ENCODE measurements around the gene PODXL.

PODXL gene

GRCh38 chr7:131459256-131459655 lies 97.2 kb downstream of the PODXL start:
- H4K20me1 ChIP-seq (ENCODE audit: low read depth, low read length): no peaks in the 10 kb centered on the region
- H3K9ac ChIP-seq (ENCODE audit: low read length): no peak overlapping the region
- no peak overlapping the region for H3K4me2 ChIP-seq (ENCODE audit: low read depth, low read length, poor library complexity, severe bottlenecking)
- no peaks in the 10 kb centered on the region for H3K79me2 ChIP-seq (ENCODE audit: insufficient read depth, low read length)
- TF ChIP-seq CTCF (IDR thresholded peaks at IDR 0.05; ENCODE audit: insufficient read depth, low read length, poor library complexity, severe bottlenecking) (no peak), EZH2phosphoT487 (conservative IDR thresholded peaks at IDR 0.05; ENCODE audit: low read length) (no peak)
- H3F3A ChIP-seq (ENCODE audit: insufficient read depth): no peaks in the 10 kb centered on the region
- no peak overlapping the region for H3K4me3 ChIP-seq (ENCODE audit: insufficient read depth, low read length, poor library complexity, severe bottlenecking)
- 0 out of 2 replicates have a peak, but pooled peaks cover 2% of the 10 kb centered on the region for H3K36me3 ChIP-seq (ENCODE audit: low read length)
- H3K27me3 ChIP-seq (ENCODE audit: low read length): no peaks in the 10 kb centered on the region
- H3K9me3 ChIP-seq (ENCODE audit: insufficient read depth, low read length): no peaks in the 10 kb centered on the region
- H3K27ac ChIP-seq (ENCODE audit: low read depth, low read length): no peak overlapping the region
- no peaks in the 10 kb centered on the region for H3K9me2 ChIP-seq (replicated peaks; ENCODE audit: insufficient read depth, low read length)
- no peak overlapping the region for H2AFZ ChIP-seq (ENCODE audit: low read depth, low read length, severe bottlenecking)

- no peak overlapping the region for H3K4me3 ChIP-seq (ENCODE audit: insufficient read depth, low read length, poor library complexity, severe bottlenecking)
- H2AFZ ChIP-seq (ENCODE audit: low read depth, low read length, severe bottlenecking): no peak overlapping the region
- H3K27ac ChIP-seq (ENCODE audit: low read depth, low read length): no peak overlapping the region
- no peak for TF ChIP-seq EZH2phosphoT487 (conservative IDR thresholded peaks at IDR 0.05; ENCODE audit: low read length)
- TF ChIP-seq CTCF (IDR thresholded peaks at IDR 0.05; ENCODE audit: insufficient read depth, low read length, poor library complexity, severe bottlenecking): no peak
- no peaks in the 10 kb centered on the region for H3K9me2 ChIP-seq (replicated peaks; ENCODE audit: insufficient read depth, low read length)
- H3K9ac ChIP-seq (ENCODE audit: low read length): no peak overlapping the region
- no peaks in the 10 kb centered on the region for H3F3A ChIP-seq (ENCODE audit: insufficient read depth)
- H3K27me3 ChIP-seq (ENCODE audit: low read length): no peaks in the 10 kb centered on the region
- H3K79me2 ChIP-seq (ENCODE audit: insufficient read depth, low read length): no peaks in the 10 kb centered on the region
- H3K4me2 ChIP-seq (ENCODE audit: low read depth, low read length, poor library complexity, severe bottlenecking): no peak overlapping the region
- no peaks in the 10 kb centered on the region for H3K9me3 ChIP-seq (ENCODE audit: insufficient read depth, low read length)
- no peaks in the 10 kb centered on the region for H3K36me3 ChIP-seq (ENCODE audit: low read length)
- H4K20me1 ChIP-seq (ENCODE audit: low read depth, low read length): no peaks in the 10 kb centered on the region
These were observed 100.1 kb downstream of the PODXL start for GRCh38 chr7:131456338-131456737.

- H4K20me1 ChIP-seq (ENCODE audit: low read depth, low read length): no peaks in the 10 kb centered on the region
- H3K9me3 ChIP-seq (ENCODE audit: insufficient read depth, low read length): no peaks in the 10 kb centered on the region
- no peak overlapping the region for H3K27ac ChIP-seq (ENCODE audit: low read depth, low read length)
- no peaks in the 10 kb centered on the region for H3K9me2 ChIP-seq (replicated peaks; ENCODE audit: insufficient read depth, low read length)
- no peak overlapping the region for H2AFZ ChIP-seq (ENCODE audit: low read depth, low read length, severe bottlenecking)
- H3K4me2 ChIP-seq (ENCODE audit: low read depth, low read length, poor library complexity, severe bottlenecking): no peak overlapping the region
- no peak for TF ChIP-seq EZH2phosphoT487 (conservative IDR thresholded peaks at IDR 0.05; ENCODE audit: low read length)
- TF ChIP-seq CTCF (IDR thresholded peaks at IDR 0.05; ENCODE audit: insufficient read depth, low read length, poor library complexity, severe bottlenecking): no peak
- H3K4me3 ChIP-seq (ENCODE audit: insufficient read depth, low read length, poor library complexity, severe bottlenecking): no peak overlapping the region
- no peaks in the 10 kb centered on the region for H3F3A ChIP-seq (ENCODE audit: insufficient read depth)
- no peaks in the 10 kb centered on the region for H3K79me2 ChIP-seq (ENCODE audit: insufficient read depth, low read length)
- H3K36me3 ChIP-seq (ENCODE audit: low read length): no peaks in the 10 kb centered on the region
- no peaks in the 10 kb centered on the region for H3K27me3 ChIP-seq (ENCODE audit: low read length)
- no peak overlapping the region for H3K9ac ChIP-seq (ENCODE audit: low read length)
These were observed 100.9 kb downstream of the PODXL start for GRCh38 chr7:131455546-131455945.

Data from SU-DHL-6 (cell line).